HG03039 (cell line): ENCODE results near the gene ARHGEF7.

Source experiments
- ATAC-seq: cut with Tn5 transposase; IDR thresholded peaks from one replicate; pipeline ENCODE4 v1.9.1; 2021; ENCODE audit warnings: mild to moderate bottlenecking, moderate library complexity; ENCODE audit not compliant: unreplicated experiment

Gene ARHGEF7

GRCh38 chr13:111322001-111322915 is 207.1 kb downstream of the ARHGEF7 start:
- ATAC-seq, result no peak

- no peak for ATAC-seq
These were observed 207.8 kb downstream of the ARHGEF7 start for GRCh38 chr13:111322916-111323331.

- ATAC-seq, result no peak
These were observed 208.4 kb downstream of the ARHGEF7 start for GRCh38 chr13:111323549-111323948.

GRCh38 chr13:111323950-111324651 is 209.0 kb downstream of the ARHGEF7 start:
- ATAC-seq, result no peak

- no peak for ATAC-seq
These were observed 209.6 kb downstream of the ARHGEF7 start for GRCh38 chr13:111324736-111325135.

GRCh38 chr13:111325146-111325890 is 210.2 kb downstream of the ARHGEF7 start:
- ATAC-seq, result no peak

- no peak for ATAC-seq
These were observed 211.0 kb downstream of the ARHGEF7 start for GRCh38 chr13:111325941-111326620.

GRCh38 chr13:111326621-111326965 is 211.5 kb downstream of the ARHGEF7 start:
- ATAC-seq, result no peak

GRCh38 chr13:111326981-111327642 is 212.0 kb downstream of the ARHGEF7 start:
- no peak for ATAC-seq

GRCh38 chr13:111327730-111328573 is 212.8 kb downstream of the ARHGEF7 start:
- no peak for ATAC-seq

GRCh38 chr13:111328574-111329410 is 213.7 kb downstream of the ARHGEF7 start:
- no peak for ATAC-seq

GRCh38 chr13:111329641-111330040 is 214.5 kb downstream of the ARHGEF7 start:
- no peak for ATAC-seq

GRCh38 chr13:111330066-111330610 is 215.0 kb downstream of the ARHGEF7 start:
- ATAC-seq, result no peak

GRCh38 chr13:111335298-111335697 is 220.2 kb downstream of the ARHGEF7 start:
- no peak for ATAC-seq

GRCh38 chr13:111336666-111337065 is 221.6 kb downstream of the ARHGEF7 start:
- no peak for ATAC-seq

- no peak for ATAC-seq
These were observed 222.1 kb downstream of the ARHGEF7 start for GRCh38 chr13:111337206-111337605.

GRCh38 chr13:111337741-111338140 is 222.6 kb downstream of the ARHGEF7 start:
- no peak for ATAC-seq

- ATAC-seq, result no peak
These were observed 223.7 kb downstream of the ARHGEF7 start for GRCh38 chr13:111338841-111339240.
